K562 (cell line): ENCODE measurements around the gene CXCR5. TPM values are rescaled to one million over a fixed set of nuclear protein-coding genes. Genes with fewer than 3 reads are reported as not detected.

Experiments used
- BRD4 ChIP-seq: fragments of 200-600 bp; sonication (generic); IDR thresholded peaks from 2 replicates; pipeline ENCODE4 v1.6.1; 2017; ENCODE audit warnings: inconsistent platforms
- CGGBP1 ChIP-seq: fragments of 250-450 bp; sonication (Bioruptor Pico); IDR thresholded peaks from 2 replicates; pipeline ENCODE4 v1.9.0; 2021; ENCODE audit warnings: mild to moderate bottlenecking
- DLX4 ChIP-seq: fragments of 250-450 bp; sonication (Bioruptor Pico); IDR thresholded peaks from 2 replicates; pipeline ENCODE4 v1.6.1; 2021; ENCODE audit warnings: mild to moderate bottlenecking
- ELF4 ChIP-seq: fragments of 450-650 bp; formaldehyde crosslinking; IDR thresholded peaks from 2 replicates; pipeline ENCODE4 v1.4.0; 2022; ENCODE audit warnings: missing genetic modification characterization
- GATAD2A ChIP-seq: fragments of 450-650 bp; IDR thresholded peaks from 2 replicates; pipeline ENCODE4 v1.6.1; 2017
- GMEB1 ChIP-seq: fragments of 250-450 bp; sonication (Bioruptor Pico); IDR thresholded peaks from 2 replicates; pipeline ENCODE4 v1.4.0; 2020; ENCODE audit warnings: mild to moderate bottlenecking
- HDAC3 ChIP-seq: fragments of 450-650 bp; IDR thresholded peaks from 2 replicates; pipeline ENCODE4 v1.6.1; 2018; ENCODE audit warnings: borderline replicate concordance, mild to moderate bottlenecking, moderate library complexity; ENCODE audit not compliant: partially characterized antibody
- HINFP ChIP-seq: fragments of 450-650 bp; conservative IDR thresholded peaks from 2 replicates; pipeline ENCODE4 v1.6.1; 2016; ENCODE audit warnings: missing genetic modification characterization, low read depth, mild to moderate bottlenecking, control low read depth, missing compliant biosample characterization
- HOXB6 ChIP-seq: fragments of 250-450 bp; sonication (Bioruptor Pico); IDR thresholded peaks from 2 replicates; pipeline ENCODE4 v1.5.1; 2022; ENCODE audit warnings: mild to moderate bottlenecking, borderline replicate concordance
- KAT2B ChIP-seq: IDR thresholded peaks from one replicate; pipeline ENCODE4 v1.6.1; 2012; ENCODE audit warnings: low read depth, mild to moderate bottlenecking, control low read depth, inconsistent platforms, low read length, moderate library complexity
- MEIS2 ChIP-seq: fragments of 450-650 bp; IDR thresholded peaks from 2 replicates; pipeline ENCODE4 v1.6.1; 2014; ENCODE audit warnings: mild to moderate bottlenecking; ENCODE audit not compliant: partially characterized antibody
- MXI1 ChIP-seq: IDR thresholded peaks from 2 replicates; pipeline ENCODE4 v1.6.1; 2011; ENCODE audit warnings: low read depth, mild to moderate bottlenecking, improper control_type of control experiment, low read length
- NFE2 ChIP-seq: IDR thresholded peaks from 2 replicates; pipeline ENCODE4 v1.6.1; 2014; ENCODE audit warnings: antibody characterized with exemption, low read depth
- NFRKB ChIP-seq: fragments of 450-650 bp; IDR thresholded peaks from 2 replicates; pipeline ENCODE4 v1.6.1; 2016; ENCODE audit warnings: low read depth
- NKRF ChIP-seq: fragments of 450-650 bp; IDR thresholded peaks from 2 replicates; pipeline ENCODE4 v1.6.1; 2016; ENCODE audit warnings: borderline replicate concordance
- NR1H2 ChIP-seq: sonication (generic); formaldehyde crosslinking; IDR thresholded peaks from 2 replicates; pipeline ENCODE4 v1.4.0; 2020; ENCODE audit warnings: mild to moderate bottlenecking, missing genetic modification reagents
- PHF8 ChIP-seq: fragments of 200-600 bp; sonication (generic); IDR thresholded peaks from 2 replicates; pipeline ENCODE4 v1.6.1; 2012; ENCODE audit warnings: mixed run types, mild to moderate bottlenecking, inconsistent platforms, low read length, moderate library complexity, borderline replicate concordance
- RBM15 ChIP-seq: fragments of 200-400 bp; formaldehyde crosslinking; IDR thresholded peaks from 2 replicates; pipeline ENCODE4 v1.6.1; 2018; ENCODE audit warnings: mild to moderate bottlenecking, low read length, moderate library complexity; ENCODE audit not compliant: insufficient read depth
- RBM39 ChIP-seq: fragments of 200-400 bp; formaldehyde crosslinking; optimal IDR thresholded peaks from 2 replicates; pipeline ENCODE3; 2018; ENCODE audit warnings: low read depth, low read length
- SMARCB1 ChIP-seq: IDR thresholded peaks from 2 replicates; pipeline ENCODE4 v1.6.1; 2011; ENCODE audit warnings: improper control_type of control experiment, low read depth; ENCODE audit not compliant: insufficient read length
- TRIM24 ChIP-seq, 2 experiments: fragments of 450-650 bp; IDR thresholded peaks; 2 replicates each; pipeline ENCODE4 v1.6.1; 2016
- ZBTB12 ChIP-seq: fragments of 250-450 bp; sonication (Bioruptor Pico); IDR thresholded peaks from 2 replicates; pipeline ENCODE4 v1.4.0; 2020
- ZNF121 ChIP-seq: sonication (generic); formaldehyde crosslinking; conservative IDR thresholded peaks from 2 replicates; pipeline ENCODE4 v1.8.0; 2022; ENCODE audit warnings: missing genetic modification reagents
- ZNF197 ChIP-seq: fragments of 200-800 bp; sonication (Bioruptor generic); IDR thresholded peaks from 2 replicates; pipeline ENCODE4 v1.6.1; 2016; ENCODE audit warnings: low read depth, missing genetic modification characterization, missing compliant biosample characterization
- polyA plus RNA-seq, 8 experiments: library from polyadenylated mRNA; depleted of rRNA in 4 of 8; stranded (reverse) in 5 of 8; unstranded in 3 of 8; fragments of >200 nt; fragmentation: Nextera tagmentation in 2 of 8; fragmentation: Illumina TruSeq in 1 of 8; extraction: Ambion mirVana in 2 of 8; extraction: Trizol in 1 of 8; gene quantifications; 2 replicates each; pipeline versions ENCODE4 v1.2.1 to v1.2.3, GENCODE V29; 2011 to 2014; ENCODE audit warnings: inconsistent platforms in 1 of 8, missing spikeins in 1 of 8
- total RNA-seq, 7 experiments: library from RNA; depleted of rRNA in 6 of 7; stranded (reverse); fragments of >200 nt in 6 of 7; fragmentation: Illumina TruSeq in 2 of 7; extraction: Trizol in 2 of 7; gene quantifications; 2 replicates each; pipeline versions ENCODE4 v1.2.1 to v1.2.3, GENCODE V29; 2011 to 2021; ENCODE audit warnings: low replicate concordance in 1 of 7

CXCR5 gene
- total and polyA plus RNA-seq, 9 of the 15 experiments (the other 6 are each of a cell fraction or from before 2014, with no cell fraction given) = 0.03 to 0.06 TPM; not detected in 7

- TF ChIP-seq NKRF (no peak), HOXB6 (no peak), ZNF121 (CRISPR knock-in tag) (no peak), GATAD2A (no peak), BRD4 (no peak), ZNF197 (CRISPR knock-in tag) (no peak), NFE2 (no peak), HINFP (tag) (no peak), NR1H2 (no peak), NFRKB (no peak), SMARCB1 (no peak), KAT2B (no peak), MEIS2 (no peak), RBM39 (no peak), HDAC3 (no peak), CGGBP1 (CRISPR knock-in tag) (no peak), ZBTB12 (CRISPR knock-in tag) (no peak), GMEB1 (no peak), TRIM24 (IDR thresholded peaks at IDR 0.05) (no peak), PHF8 (peak; percentile 35; the same call in 1 of the 2 replicates), DLX4 (CRISPR knock-in tag) (no peak), ELF4 (CRISPR knock-in tag) (no peak), RBM15 (no peak), MXI1 (no peak)
Observed at GRCh38 chr11:118918128-118918685, 34.5 kb downstream of the CXCR5 start (continued).
